Neural progenitor cell (in vitro differentiated cells): ENCODE data around the gene INCA1.

Experiments used
- EZH2 ChIP-seq: fragments of 200-600 bp; sonication (generic); IDR thresholded peaks from 2 replicates; pipeline ENCODE4 v1.6.1; 2017; ENCODE audit warnings: antibody characterized with exemption, mild to moderate bottlenecking, moderate library complexity
- TF ChIP-seq, protein P1 (sequence below): fragments of 200-600 bp; sonication (generic); IDR thresholded peaks from 2 replicates; pipeline ENCODE4 v1.5.1; 2017; ENCODE audit warnings: antibody characterized with exemption, mild to moderate bottlenecking

DNA sequence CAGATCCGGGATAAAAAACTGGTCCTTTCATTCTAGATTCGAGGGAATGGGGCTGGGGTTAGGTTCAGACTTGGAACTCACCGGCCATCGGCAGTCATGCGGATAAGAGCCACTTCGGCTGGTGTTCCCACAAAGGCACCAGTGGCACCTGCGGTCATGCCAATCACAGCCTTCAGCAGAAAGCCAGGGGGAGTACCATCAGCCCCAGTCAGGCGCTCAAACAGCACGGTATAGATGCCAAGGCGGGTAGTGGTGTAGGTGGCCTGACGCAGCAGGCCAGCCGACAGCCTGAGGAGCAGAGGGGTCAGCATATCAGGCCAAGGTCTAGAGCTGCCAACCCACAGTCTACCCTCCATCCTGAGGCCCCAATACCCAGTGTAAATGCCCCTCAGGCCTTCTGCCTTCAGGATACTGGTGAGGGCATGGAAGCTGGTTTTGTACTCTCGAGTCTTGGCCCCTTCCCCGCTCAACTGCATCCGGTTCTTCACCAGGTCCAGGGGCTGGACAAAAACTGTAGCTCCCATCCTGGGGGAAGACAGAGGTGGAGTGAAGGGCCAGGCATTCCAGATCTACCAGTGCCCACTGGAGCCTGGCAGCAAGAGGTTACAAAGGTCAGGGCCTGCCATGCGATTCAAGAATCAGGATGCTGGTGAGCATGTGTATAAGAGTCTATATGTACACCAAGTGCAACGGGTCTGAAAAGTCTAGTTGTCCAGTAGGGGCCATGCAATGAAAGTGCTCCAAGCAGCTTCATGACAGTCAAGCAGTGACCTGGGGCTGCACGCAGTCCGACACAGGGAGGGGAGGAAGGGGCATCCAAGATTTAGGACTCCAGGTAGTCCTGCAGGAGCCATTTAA is 58.4 kb downstream of the INCA1 start:
- TF ChIP-seq, protein P1, sequence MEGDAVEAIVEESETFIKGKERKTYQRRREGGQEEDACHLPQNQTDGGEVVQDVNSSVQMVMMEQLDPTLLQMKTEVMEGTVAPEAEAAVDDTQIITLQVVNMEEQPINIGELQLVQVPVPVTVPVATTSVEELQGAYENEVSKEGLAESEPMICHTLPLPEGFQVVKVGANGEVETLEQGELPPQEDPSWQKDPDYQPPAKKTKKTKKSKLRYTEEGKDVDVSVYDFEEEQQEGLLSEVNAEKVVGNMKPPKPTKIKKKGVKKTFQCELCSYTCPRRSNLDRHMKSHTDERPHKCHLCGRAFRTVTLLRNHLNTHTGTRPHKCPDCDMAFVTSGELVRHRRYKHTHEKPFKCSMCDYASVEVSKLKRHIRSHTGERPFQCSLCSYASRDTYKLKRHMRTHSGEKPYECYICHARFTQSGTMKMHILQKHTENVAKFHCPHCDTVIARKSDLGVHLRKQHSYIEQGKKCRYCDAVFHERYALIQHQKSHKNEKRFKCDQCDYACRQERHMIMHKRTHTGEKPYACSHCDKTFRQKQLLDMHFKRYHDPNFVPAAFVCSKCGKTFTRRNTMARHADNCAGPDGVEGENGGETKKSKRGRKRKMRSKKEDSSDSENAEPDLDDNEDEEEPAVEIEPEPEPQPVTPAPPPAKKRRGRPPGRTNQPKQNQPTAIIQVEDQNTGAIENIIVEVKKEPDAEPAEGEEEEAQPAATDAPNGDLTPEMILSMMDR: no peak
- TF ChIP-seq EZH2: no peak
